H9 (cell line): ENCODE results near the gene FAU. TPM values are rescaled to one million over a fixed set of nuclear protein-coding genes. Genes with fewer than 3 reads are reported as not detected.
A peak's percentile ranks its signal among the peaks of the same experiment; 100 is the strongest.

Experiments used
- DNase-seq: peaks from one replicate; pipeline ENCODE4 v3.0.0-alpha.2; 2017
- H2AFZ ChIP-seq: one replicate; pipeline ENCODE4 v1.6.1; 2013; ENCODE audit warnings: mild to moderate bottlenecking, low read length, control low read depth, moderate library complexity
- H2AK5ac ChIP-seq: 2 replicates; pipeline ENCODE4 v1.6.1; 2013; ENCODE audit warnings: low read length, control low read depth, mixed read lengths; ENCODE audit not compliant: insufficient read length
- H2BK120ac ChIP-seq: one replicate; pipeline ENCODE4 v1.6.1; 2013; ENCODE audit warnings: low read depth, mild to moderate bottlenecking, low read length, control low read depth, inconsistent platforms; ENCODE audit not compliant: poor library complexity, severe bottlenecking
- H2BK12ac ChIP-seq: 2 replicates; pipeline ENCODE4 v1.6.1; 2013; ENCODE audit warnings: low read length, control low read depth, mixed read lengths, low read depth; ENCODE audit not compliant: insufficient read length
- H2BK15ac ChIP-seq: 2 replicates; pipeline ENCODE4 v1.6.1; 2013; ENCODE audit warnings: low read depth, low read length, control low read depth
- H2BK20ac ChIP-seq: one replicate; pipeline ENCODE4 v1.6.1; 2013; ENCODE audit warnings: low read depth, mild to moderate bottlenecking, low read length, control low read depth, inconsistent platforms; ENCODE audit not compliant: poor library complexity, severe bottlenecking
- H2BK5ac ChIP-seq: 2 replicates; pipeline ENCODE4 v1.6.1; 2013; ENCODE audit warnings: low read length, control low read depth, mixed read lengths; ENCODE audit not compliant: insufficient read length
- H3K14ac ChIP-seq: 2 replicates; pipeline ENCODE4 v1.6.1; 2013; ENCODE audit warnings: low read length, control low read depth; ENCODE audit not compliant: insufficient read depth
- H3K18ac ChIP-seq: 2 replicates; pipeline ENCODE4 v1.6.1; 2013; ENCODE audit warnings: low read depth, mild to moderate bottlenecking, mixed read lengths, low read length, control low read depth; ENCODE audit not compliant: insufficient read length
- H3K23ac ChIP-seq: 2 replicates; pipeline ENCODE4 v1.6.1; 2013; ENCODE audit warnings: low read length, control low read depth, mixed read lengths, low read depth; ENCODE audit not compliant: insufficient read length
- H3K23me2 ChIP-seq: 2 replicates; pipeline ENCODE4 v1.6.1; 2013; ENCODE audit warnings: low read depth, mild to moderate bottlenecking, mixed read lengths, low read length, control low read depth; ENCODE audit not compliant: insufficient read length, poor library complexity, severe bottlenecking
- H3K27ac ChIP-seq: 2 replicates; pipeline ENCODE4 v1.5.1; 2013; ENCODE audit warnings: low read length, control low read depth, mixed read lengths, low read depth; ENCODE audit not compliant: insufficient read length
- H3K27me3 ChIP-seq: 2 replicates; pipeline ENCODE4 v1.6.1; 2013; ENCODE audit warnings: low read length, control low read depth, inconsistent platforms; ENCODE audit not compliant: insufficient read depth
- H3K4ac ChIP-seq: 2 replicates; pipeline ENCODE4 v1.6.1; 2013; ENCODE audit warnings: low read depth, mild to moderate bottlenecking, control low read depth, inconsistent platforms, low read length, moderate library complexity
- H3K4me1 ChIP-seq: 2 replicates; pipeline ENCODE4 v1.6.1; 2013; ENCODE audit warnings: low read length, control low read depth, inconsistent platforms; ENCODE audit not compliant: insufficient read depth
- H3K4me2 ChIP-seq: 2 replicates; pipeline ENCODE4 v1.6.1; 2013; ENCODE audit warnings: low read length, control low read depth, mixed read lengths; ENCODE audit not compliant: insufficient read length, insufficient read depth
- H3K56ac ChIP-seq: 2 replicates; pipeline ENCODE4 v1.6.1; 2013; ENCODE audit warnings: low read depth, mild to moderate bottlenecking, mixed read lengths, low read length, control low read depth; ENCODE audit not compliant: insufficient read length
- H3K79me1 ChIP-seq: 2 replicates; pipeline ENCODE4 v1.6.1; 2013; ENCODE audit warnings: low read depth, mild to moderate bottlenecking, moderate library complexity, low read length, control low read depth, inconsistent platforms; ENCODE audit not compliant: insufficient read depth, poor library complexity, severe bottlenecking
- H3K79me2 ChIP-seq: 2 replicates; pipeline ENCODE4 v1.6.1; 2013; ENCODE audit warnings: low read length, control low read depth, inconsistent platforms; ENCODE audit not compliant: insufficient read depth
- H3K9ac ChIP-seq: 2 replicates; pipeline ENCODE4 v1.6.1; 2013; ENCODE audit warnings: low read length, control low read depth, mixed read lengths; ENCODE audit not compliant: insufficient read length; ENCODE audit errors: extremely low read depth
- H3K9me3 ChIP-seq: one replicate; pipeline ENCODE4 v1.6.1; 2013; ENCODE audit warnings: low read depth, low read length, inconsistent platforms; ENCODE audit not compliant: control insufficient read depth
- H3T11ph ChIP-seq: one replicate; pipeline ENCODE4 v1.6.1; 2013; ENCODE audit warnings: mild to moderate bottlenecking, low read length, control low read depth, inconsistent platforms
- H4K20me1 ChIP-seq: one replicate; pipeline ENCODE4 v1.6.1; 2013; ENCODE audit not compliant: control insufficient read depth, insufficient read length, insufficient read depth
- H4K5ac ChIP-seq: 2 replicates; pipeline ENCODE4 v1.6.1; 2013; ENCODE audit warnings: low read depth, mild to moderate bottlenecking, mixed read lengths, low read length, control low read depth; ENCODE audit not compliant: insufficient read length
- H4K8ac ChIP-seq: replicated peaks from 2 replicates; pipeline ENCODE4 v1.6.1; 2013; ENCODE audit warnings: low read length, control low read depth, mixed read lengths, low read depth; ENCODE audit not compliant: insufficient read length
- H4K91ac ChIP-seq: 2 replicates; pipeline ENCODE4 v1.6.1; 2013; ENCODE audit warnings: low read depth, mild to moderate bottlenecking, moderate library complexity, mixed read lengths, low read length, control low read depth; ENCODE audit not compliant: insufficient read length
- H3K27ac Mint-ChIP-seq, 3 experiments: 2 replicates in 2 of 3; 3 replicates in 1 of 3; pipeline ENCODE4 v1.8.0; 2020 to 2021; ENCODE audit warnings: mixed read lengths in 3 of 3, mild to moderate bottlenecking in 1 of 3, moderate library complexity in 1 of 3
- H3K27me3 Mint-ChIP-seq: 2 replicates; pipeline ENCODE4 v1.8.0; 2021; ENCODE audit warnings: low read depth, mild to moderate bottlenecking, moderate library complexity, mixed read lengths
- H3K36me3 Mint-ChIP-seq, 3 experiments: 2 replicates in 2 of 3; 3 replicates in 1 of 3; pipeline ENCODE4 v1.8.0; 2020 to 2021; ENCODE audit warnings: low read depth in 3 of 3, mixed read lengths in 3 of 3; ENCODE audit not compliant: insufficient read depth in 1 of 3
- H3K4me1 Mint-ChIP-seq, 2 experiments: 2 replicates each; pipeline ENCODE4 v1.8.0; 2020; ENCODE audit warnings: mixed read lengths in 2 of 2
- H3K4me3 Mint-ChIP-seq, 2 experiments: 2 replicates in 1 of 2; 3 replicates in 1 of 2; pipeline ENCODE4 v1.8.0; 2020 to 2021; ENCODE audit warnings: mild to moderate bottlenecking in 2 of 2, mixed read lengths in 2 of 2, moderate library complexity in 1 of 2
- H3K9me3 Mint-ChIP-seq, 2 experiments: 2 replicates in 1 of 2; 3 replicates in 1 of 2; pipeline ENCODE4 v1.8.0; 2020; ENCODE audit warnings: mild to moderate bottlenecking in 2 of 2, mixed read lengths in 2 of 2, moderate library complexity in 1 of 2
- WGBS: extraction: QIAGEN DNeasy Blood & Tissue Kit; methylation state at CpG from one replicate; pipeline ENCODE4 v1.1.7; 2013; ENCODE audit warnings: missing lambda C conversion rate, low lambda C conversion rate, mixed read lengths; ENCODE audit not compliant: insufficient read length; ENCODE audit errors: extremely low coverage; 5-methylcytosine and 5-hydroxymethylcytosine counted together
- total RNA-seq: library from RNA; stranded (reverse); gene quantifications from 2 replicates; pipeline ENCODE4 v1.2.1, GENCODE V29; 2021
- TF ChIP-seq, protein P1 (sequence below): fragments of 200-600 bp; sonication (generic); conservative IDR thresholded peaks from 3 replicates; pipeline ENCODE4 v1.8.0; 2021; ENCODE audit warnings: antibody characterized with exemption, mild to moderate bottlenecking

FAU gene
- total RNA-seq, 1 experiment from 2014 or later: 898 TPM

DNA sequence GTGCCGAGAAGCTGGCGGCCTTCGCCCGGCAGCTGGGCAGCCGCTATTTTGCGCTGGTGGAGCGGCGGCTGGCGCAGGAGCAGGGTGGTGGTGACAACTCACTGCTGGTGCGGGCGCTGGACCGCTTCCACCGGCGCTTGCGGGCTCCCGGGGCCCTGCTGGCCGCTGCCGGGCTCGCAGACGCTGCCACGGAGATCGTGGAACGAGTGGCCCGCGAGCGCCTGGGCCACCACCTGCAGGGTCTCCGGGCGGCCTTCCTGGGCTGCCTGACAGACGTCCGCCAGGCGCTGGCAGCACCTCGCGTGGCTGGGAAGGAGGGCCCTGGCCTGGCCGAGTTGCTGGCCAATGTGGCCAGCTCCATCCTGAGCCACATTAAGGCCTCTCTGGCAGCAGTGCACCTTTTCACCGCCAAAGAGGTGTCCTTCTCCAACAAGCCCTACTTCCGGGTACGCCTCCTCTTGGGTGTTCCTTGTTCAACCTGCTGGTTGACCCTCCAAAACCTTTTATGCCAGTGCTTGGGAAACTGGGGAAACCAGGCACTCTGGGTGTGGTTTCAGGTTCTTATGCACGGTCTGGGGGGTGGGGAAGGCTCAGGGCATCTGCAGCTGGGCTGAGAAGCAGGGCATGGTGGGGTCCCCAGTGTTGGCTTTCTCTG lies 13.3 kb downstream of the FAU start:
- Histone ChIP-seq H2BK12ac (no peak overlapping the region), H3T11ph (no peak overlapping the region), H3K4me2 (no peak overlapping the region), H3K18ac (no peak overlapping the region), H3K79me2 (no peaks in the 10 kb centered on the region), H3K4ac (no peak overlapping the region), H3K23ac (no peak overlapping the region), H3K79me1 (no peaks in the 10 kb centered on the region), H2AK5ac (no peak overlapping the region), H4K91ac (no peak overlapping the region), H2BK5ac (no peak overlapping the region), H3K27ac (no peak overlapping the region), H3K9ac (no peak overlapping the region), H3K4me1 (no peaks in the 10 kb centered on the region), H2AFZ (no peak overlapping the region), H3K23me2 (peaks cover 13% of the 10 kb centered on the region), H3K14ac (no peak overlapping the region), H3K9me3 (no peaks in the 10 kb centered on the region), H3K27me3 (no peaks in the 10 kb centered on the region), H4K20me1 (no peaks in the 10 kb centered on the region), H4K5ac (no peak overlapping the region), H3K56ac (no peak overlapping the region), H2BK20ac (no peak overlapping the region), H4K8ac (no peak overlapping the region), H2BK120ac (no peak overlapping the region), H2BK15ac (no peak overlapping the region)
- no peaks in the 10 kb centered on the region for H3K27me3 Mint-ChIP-seq
- peak; percentile 31 for DNase-seq
- TF ChIP-seq, protein P1, sequence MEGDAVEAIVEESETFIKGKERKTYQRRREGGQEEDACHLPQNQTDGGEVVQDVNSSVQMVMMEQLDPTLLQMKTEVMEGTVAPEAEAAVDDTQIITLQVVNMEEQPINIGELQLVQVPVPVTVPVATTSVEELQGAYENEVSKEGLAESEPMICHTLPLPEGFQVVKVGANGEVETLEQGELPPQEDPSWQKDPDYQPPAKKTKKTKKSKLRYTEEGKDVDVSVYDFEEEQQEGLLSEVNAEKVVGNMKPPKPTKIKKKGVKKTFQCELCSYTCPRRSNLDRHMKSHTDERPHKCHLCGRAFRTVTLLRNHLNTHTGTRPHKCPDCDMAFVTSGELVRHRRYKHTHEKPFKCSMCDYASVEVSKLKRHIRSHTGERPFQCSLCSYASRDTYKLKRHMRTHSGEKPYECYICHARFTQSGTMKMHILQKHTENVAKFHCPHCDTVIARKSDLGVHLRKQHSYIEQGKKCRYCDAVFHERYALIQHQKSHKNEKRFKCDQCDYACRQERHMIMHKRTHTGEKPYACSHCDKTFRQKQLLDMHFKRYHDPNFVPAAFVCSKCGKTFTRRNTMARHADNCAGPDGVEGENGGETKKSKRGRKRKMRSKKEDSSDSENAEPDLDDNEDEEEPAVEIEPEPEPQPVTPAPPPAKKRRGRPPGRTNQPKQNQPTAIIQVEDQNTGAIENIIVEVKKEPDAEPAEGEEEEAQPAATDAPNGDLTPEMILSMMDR: no peak
- H3K9me3 Mint-ChIP-seq: no peaks in the 10 kb centered on the region
- no peak overlapping the region for H3K27ac Mint-ChIP-seq
- peaks cover 14 to 19% of the 10 kb centered on the region in 2 experiments for H3K4me1 Mint-ChIP-seq
- H3K4me3 Mint-ChIP-seq: no peak overlapping the region
- H3K36me3 Mint-ChIP-seq: peaks cover 2 to 12% (median 9%) of the 10 kb centered on the region in 3 experiments; a peak in 6 of 7 replicates
- no CpG with 5 or more reads among the region's 38 CpGs for WGBS
